NB4 (cell line): ENCODE measurements around the gene MSI2.

Source experiments
- DNase-seq: peaks from one replicate; pipeline ENCODE4 v3.0.0; 2010; ENCODE audit warnings: low read depth
- H3K4me3 ChIP-seq: one replicate; pipeline ENCODE4 v1.5.1; 2011; ENCODE audit warnings: mild to moderate bottlenecking, low read depth, low read length, moderate library complexity
- CTCF ChIP-seq: IDR thresholded peaks from one replicate; pipeline ENCODE4 v1.5.1; 2012; ENCODE audit warnings: low read depth, low read length
- MAX ChIP-seq: IDR thresholded peaks from 2 replicates; pipeline ENCODE4 v1.6.1; 2011; ENCODE audit warnings: low read depth, low read length
- MYC ChIP-seq: IDR thresholded peaks from 2 replicates; pipeline ENCODE4 v1.6.1; 2011; ENCODE audit warnings: low read depth, low read length
- POLR2A ChIP-seq: IDR thresholded peaks from 2 replicates; pipeline ENCODE4 v1.6.1; 2011; ENCODE audit warnings: mild to moderate bottlenecking; ENCODE audit not compliant: insufficient read length; ENCODE audit errors: extremely low read depth

MSI2 gene

GRCh38 chr17:57282296-57282695 lies 26.0 kb downstream of the MSI2 start:
- DNase-seq = peak; percentile 26
- H3K4me3 ChIP-seq = no peak overlapping the region
- TF ChIP-seq CTCF (no peak), MYC (no peak), MAX (no peak), POLR2A (no peak)

GRCh38 chr17:57283203-57283971 lies 27.1 kb downstream of the MSI2 start:
- no peak overlapping the region for H3K4me3 ChIP-seq

GRCh38 chr17:57284583-57284982 lies 28.3 kb downstream of the MSI2 start:
- peak; percentile 22 for DNase-seq
- TF ChIP-seq CTCF (no peak), POLR2A (no peak), MYC (no peak), MAX (no peak)
- H3K4me3 ChIP-seq = peak overlapping the region; percentile 46

More at GRCh38 chr17:57283203-57283971, 27.1 kb downstream of the MSI2 start:
- no peak for DNase-seq
- no peak for TF ChIP-seq POLR2A
- no peak for TF ChIP-seq MAX
- TF ChIP-seq MYC = no peak
- TF ChIP-seq CTCF = no peak

GRCh38 chr17:57284984-57285646 lies 28.8 kb downstream of the MSI2 start:
- 0 out of 2 replicates have a peak, but pooled peaks have one; percentile 56 for TF ChIP-seq MAX
- no peak for TF ChIP-seq CTCF
- TF ChIP-seq MYC = peak; percentile 59; the same call in 1 of the 2 replicates
- TF ChIP-seq POLR2A = no peak
- peak; percentile 93 for DNase-seq
- peak overlapping the region; percentile 46 for H3K4me3 ChIP-seq

- DNase-seq = no peak
- TF ChIP-seq MYC = no peak
- no peak for TF ChIP-seq CTCF
- TF ChIP-seq MAX = no peak
- TF ChIP-seq POLR2A = no peak
- no peak overlapping the region for H3K4me3 ChIP-seq
Measured at GRCh38 chr17:57285701-57286100, 29.4 kb downstream of the MSI2 start.
